ENCODE results near the gene GRID2IP.

GRID2IP gene

GRCh38 chr7:6571160-6571779, 20.0 kb upstream of the GRID2IP start:
- no peak for TF ChIP-seq CTCF (IDR thresholded peaks at IDR 0.05; ENCODE audit: low read length, missing control alignments)
- DNase-seq (ENCODE audit: low read depth), result no peak
- H3K4me3 ChIP-seq (replicated peaks; ENCODE audit: low read depth, low read length), result no peak overlapping the region

- DNase-seq (ENCODE audit: low read depth), result no peak
- no peak overlapping the region for H3K4me3 ChIP-seq (replicated peaks; ENCODE audit: low read depth, low read length)
Measured at GRCh38 chr7:6567886-6568285, 16.6 kb upstream of the GRID2IP start.

GRCh38 chr7:6565655-6566054, 14.4 kb upstream of the GRID2IP start:
- H3K4me3 ChIP-seq (replicated peaks; ENCODE audit: low read depth, low read length), result no peak overlapping the region
- no peak for DNase-seq (ENCODE audit: low read depth)
- no peak for TF ChIP-seq CTCF (IDR thresholded peaks at IDR 0.05; ENCODE audit: low read length, missing control alignments)

More at GRCh38 chr7:6567886-6568285, 16.6 kb upstream of the GRID2IP start:
- no peak for TF ChIP-seq CTCF (IDR thresholded peaks at IDR 0.05; ENCODE audit: low read length, missing control alignments)

GRCh38 chr7:6563936-6564770, 12.9 kb upstream of the GRID2IP start:
- no peak overlapping the region for H3K4me3 ChIP-seq (replicated peaks; ENCODE audit: low read depth, low read length)
- no peak for TF ChIP-seq CTCF (IDR thresholded peaks at IDR 0.05; ENCODE audit: low read length, missing control alignments)
- DNase-seq (ENCODE audit: low read depth), result no peak

- TF ChIP-seq CTCF (IDR thresholded peaks at IDR 0.05; ENCODE audit: low read length, missing control alignments), result no peak
- H3K4me3 ChIP-seq (replicated peaks; ENCODE audit: low read depth, low read length), result no peak overlapping the region
- no peak for DNase-seq (ENCODE audit: low read depth)
Measured at GRCh38 chr7:6562106-6562505, 10.8 kb upstream of the GRID2IP start.

- no peak for TF ChIP-seq CTCF (IDR thresholded peaks at IDR 0.05; ENCODE audit: low read length, missing control alignments)
- DNase-seq (ENCODE audit: low read depth), result no peak
- no peak overlapping the region for H3K4me3 ChIP-seq (replicated peaks; ENCODE audit: low read depth, low read length)
Measured at GRCh38 chr7:6559896-6560295, 8.6 kb upstream of the GRID2IP start.
